Colonic mucosa (tissue), 4 donors: Measurements from ENCODE around the gene UBE3C. TPM values are rescaled to one million over a fixed set of nuclear protein-coding genes. Genes with fewer than 3 reads are reported as not detected.

Experiments
- DNase-seq: peaks from one replicate; pipeline ENCODE4 v3.0.0-alpha.2; 2020
- H3K27ac ChIP-seq: fragments of 200-600 bp; one replicate; pipeline ENCODE4 v1.8.0; 2021
- H3K27me3 ChIP-seq: fragments of 200-600 bp; one replicate; pipeline ENCODE4 v1.8.0; 2021
- H3K36me3 ChIP-seq: fragments of 200-600 bp; one replicate; pipeline ENCODE4 v1.8.0; 2021
- H3K4me1 ChIP-seq: fragments of 200-600 bp; one replicate; pipeline ENCODE4 v1.8.0; 2021; ENCODE audit warnings: mild to moderate bottlenecking
- H3K4me3 ChIP-seq: fragments of 200-600 bp; one replicate; pipeline ENCODE4 v1.8.0; 2021
- H3K9ac ChIP-seq, 2 donors: one replicate each; pipeline ENCODE4 v1.7.0; 2013; ENCODE audit warnings: control low read depth in 2 of 2, low read depth in 2 of 2, low read length in 2 of 2
- H3K9me3 ChIP-seq: fragments of 200-600 bp; one replicate; pipeline ENCODE4 v1.8.0; 2021
- CTCF ChIP-seq: fragments of 200-600 bp; IDR thresholded peaks from one replicate; pipeline ENCODE4 v1.8.0; 2022; ENCODE audit warnings: antibody characterized with exemption, mild to moderate bottlenecking
- intact Hi-C: fragments of 100-400 bp; cut with DNase I; formaldehyde crosslinking; loops from one replicate; pipeline ENCODE4 v1.14.1; 2022
- total RNA-seq, 2 donors: library from RNA; stranded (reverse); fragmentation: NEBNext Ultra II Directional in 1 of 2; extraction: Animal tissue kit (Norgen Biotek cat#: 25700) in 1 of 2; gene quantifications; one replicate each; pipeline ENCODE4 v1.2.1, GENCODE V29; 2021
- donor health status: healthy.
- donor health status: DM: no; HTN: no; CAD: no.
- donor health status: DM: no; HTN: no; CAD: no.

Gene UBE3C
- total RNA-seq, 2 donors from 2014 or later: 50.9 to 60.7 TPM

GRCh38 chr7:157133304-157133703 lies 5.4 kb upstream of the UBE3C start:
- DNase-seq: no peak
- no peak overlapping the region for H3K9ac ChIP-seq
- no peak overlapping the region for H3K4me3 ChIP-seq
- intact Hi-C loops: no loop called here
- no peaks in the 10 kb centered on the region for H3K36me3 ChIP-seq
- no peaks in the 10 kb centered on the region for H3K4me1 ChIP-seq
- no peaks in the 10 kb centered on the region for H3K9me3 ChIP-seq
- no peaks in the 10 kb centered on the region for H3K27me3 ChIP-seq
- no peak overlapping the region for H3K27ac ChIP-seq
- no peak for TF ChIP-seq CTCF

DNA sequence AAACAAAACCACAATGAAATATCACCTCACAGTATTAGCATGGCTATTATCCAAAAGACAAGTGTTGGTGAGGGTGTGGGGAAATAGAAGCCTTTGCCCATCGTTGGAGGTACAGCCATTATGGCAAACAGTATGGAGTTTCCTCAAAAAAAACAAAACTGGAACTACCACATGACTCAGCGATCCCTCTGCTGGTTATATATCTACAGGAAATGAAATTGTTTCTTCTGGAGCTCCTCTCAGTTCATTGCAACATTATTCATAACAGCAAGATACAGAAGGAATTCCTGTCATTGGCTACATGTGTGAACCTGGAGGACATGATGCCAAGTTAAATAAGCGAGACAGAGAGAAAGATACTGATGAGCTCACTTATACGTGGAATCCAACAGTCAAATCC lies 2.4 kb upstream of the UBE3C start:
- Histone ChIP-seq H3K4me1 (peaks cover 5% of the 10 kb centered on the region), H3K9ac (no peak overlapping the region), H3K4me3 (no peak overlapping the region), H3K27ac (no peak overlapping the region), H3K27me3 (no peaks in the 10 kb centered on the region), H3K36me3 (no peaks in the 10 kb centered on the region), H3K9me3 (no peaks in the 10 kb centered on the region)
- intact Hi-C loops: no loop called here
- DNase-seq: no peak
- no peak for TF ChIP-seq CTCF

DNA sequence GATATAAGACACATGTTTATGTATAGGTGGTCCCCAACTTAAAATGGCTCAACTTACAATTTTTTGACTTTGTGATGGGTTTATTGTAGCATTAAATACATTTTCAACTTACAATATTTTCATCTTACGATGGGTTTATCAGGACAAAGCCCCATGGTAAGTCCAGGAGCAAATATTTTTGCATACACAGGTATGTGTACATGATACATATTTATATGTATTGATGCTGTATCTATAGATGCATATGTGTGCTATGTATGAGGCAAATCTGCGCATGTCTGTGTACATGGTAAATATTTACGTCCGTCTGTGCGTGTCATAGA lies 664 bp upstream of the UBE3C start:
- Histone ChIP-seq H3K4me3 (peak overlapping the region; percentile 86), H3K36me3 (no peaks in the 10 kb centered on the region), H3K27ac (peak overlapping the region; percentile 90), H3K4me1 (peaks cover 5% of the 10 kb centered on the region), H3K9me3 (no peaks in the 10 kb centered on the region), H3K27me3 (no peaks in the 10 kb centered on the region), H3K9ac (peak overlapping the region; percentile 26 to 42)
- intact Hi-C loops: no loop called here
- no peak for TF ChIP-seq CTCF
- no peak for DNase-seq

GRCh38 chr7:157139111-157139809 lies 534 bp downstream of the UBE3C start:
- intact Hi-C loops: no loop called here
- Histone ChIP-seq H3K4me1 (peaks cover 5% of the 10 kb centered on the region), H3K9me3 (no peaks in the 10 kb centered on the region), H3K9ac (peak overlapping the region; percentile 85 to 95), H3K4me3 (peak overlapping the region; percentile 86), H3K27me3 (no peaks in the 10 kb centered on the region), H3K36me3 (no peaks in the 10 kb centered on the region), H3K27ac (peak overlapping the region; percentile 90)
- peak; percentile 55 for DNase-seq
- TF ChIP-seq CTCF: no peak

- TF ChIP-seq CTCF: no peak
- Histone ChIP-seq H3K9me3 (no peaks in the 10 kb centered on the region), H3K36me3 (no peaks in the 10 kb centered on the region), H3K9ac (peak overlapping the region; percentile 85 to 95), H3K4me3 (peak overlapping the region; percentile 86), H3K27me3 (no peaks in the 10 kb centered on the region), H3K4me1 (peaks cover 5% of the 10 kb centered on the region), H3K27ac (peak overlapping the region; percentile 90)
- intact Hi-C loops: loop anchor here (5.0 kb wide), 1 partner anchor 178 kb away; no protein-coding TSS in a partner anchor
- DNase-seq: no peak
These were observed 1.2 kb downstream of the UBE3C start for GRCh38 chr7:157139810-157140510.
